GM15510 (cell line): ENCODE data around the gene AFMID.

ENCODE experiments used
- POLR2A ChIP-seq: IDR thresholded peaks from 3 replicates; pipeline ENCODE4 v1.6.1; 2011; ENCODE audit warnings: borderline replicate concordance; ENCODE audit not compliant: insufficient read length; ENCODE audit errors: extremely low read depth

AFMID gene

GRCh38 chr17:78249818-78250806, 63.0 kb downstream of the AFMID start:
- no peak for TF ChIP-seq POLR2A

- TF ChIP-seq POLR2A, result no peak
These were observed 64.0 kb downstream of the AFMID start for GRCh38 chr17:78250891-78251772.

GRCh38 chr17:78251773-78252103, 64.6 kb downstream of the AFMID start:
- no peak for TF ChIP-seq POLR2A

- TF ChIP-seq POLR2A, result no peak
These were observed 65.0 kb downstream of the AFMID start for GRCh38 chr17:78252111-78252634.

- no peak for TF ChIP-seq POLR2A
These were observed 65.8 kb downstream of the AFMID start for GRCh38 chr17:78252701-78253635.

- no peak for TF ChIP-seq POLR2A
These were observed 66.9 kb downstream of the AFMID start for GRCh38 chr17:78253946-78254672.

GRCh38 chr17:78255029-78255656, 68.0 kb downstream of the AFMID start:
- no peak for TF ChIP-seq POLR2A

GRCh38 chr17:78255953-78256706, 69.0 kb downstream of the AFMID start:
- TF ChIP-seq POLR2A, result no peak

- no peak for TF ChIP-seq POLR2A
These were observed 69.8 kb downstream of the AFMID start for GRCh38 chr17:78256707-78257591.
